GM12878 (cell line): Measurements from ENCODE around the gene PRKN. TPM values are rescaled to one million over a fixed set of nuclear protein-coding genes. Genes with fewer than 3 reads are reported as not detected.

ENCODE experiments used
- ATAC-seq: fragments of 200-7000 bp; cut with Tn5 transposase; 3 replicates; pipeline ENCODE4 v1.9.1; 2020; ENCODE audit warnings: mild to moderate bottlenecking, moderate library complexity
- BruUV-seq: library from RNA; stranded (reverse); fragments of 400-500 nt; replicated peaks from 2 replicates; lab custom pipeline; 2021; lab: Mats Ljungman, UMichigan
- CTCF ChIA-PET: fragments of 300-600 bp; sonication (Branson Sonifier 250); formaldehyde crosslinking; extraction: SDS; loops from one replicate; lab custom pipeline; 2021; ENCODE audit warnings: inconsistent platforms; lab: Yijun Ruan, JAX
- POLR2A ChIA-PET: fragments of 350-600 bp; formaldehyde crosslinking; extraction: SDS; loops from one replicate; lab custom pipeline; 2021; ENCODE audit warnings: inconsistent platforms; lab: Charles Lee
- RAD21 ChIA-PET: fragments of 300-600 bp; sonication (Branson Sonifier 250); formaldehyde crosslinking; loops from one replicate; lab custom pipeline; 2023; ENCODE audit warnings: antibody characterized with exemption; ENCODE audit not compliant: unreplicated experiment; lab: Charles Lee
- SMC1A ChIA-PET: fragments of 300-600 bp; sonication (Branson Sonifier 250); formaldehyde crosslinking; loops from one replicate; lab custom pipeline; 2023; ENCODE audit not compliant: unreplicated experiment, uncharacterized antibody; lab: Charles Lee
- DNase-seq: peaks from one replicate; pipeline ENCODE4 v3.0.0-alpha.2; 2011; ENCODE audit warnings: low read depth, low spot score
- FAIRE-seq: peaks from 3 replicates; lab custom pipeline; 2011; peaks lifted over from hg19 to GRCh38; lab: Jason Lieb, UNC
- H2AFZ ChIP-seq: 2 replicates; pipeline ENCODE4 v1.6.0; 2011; ENCODE audit warnings: low read depth, low read length, control low read depth; ENCODE audit not compliant: control insufficient read depth
- H3K27ac ChIP-seq: 2 replicates; pipeline ENCODE4 v1.5.1; 2011; ENCODE audit warnings: control low read depth; ENCODE audit not compliant: control insufficient read depth, insufficient read depth
- H3K27me3 ChIP-seq, 2 experiments: replicated peaks in 1 of 2; 2 replicates each; pipeline versions ENCODE4 v1.6.0 to v1.6.1; 2011; ENCODE audit warnings: low read length in 1 of 2; ENCODE audit not compliant: control insufficient read depth in 2 of 2, insufficient read depth in 2 of 2
- H3K36me3 ChIP-seq, 2 experiments: 2 replicates each; pipeline ENCODE4 v1.5.1; 2011; ENCODE audit warnings: low read length in 1 of 2; ENCODE audit not compliant: control insufficient read depth in 2 of 2, insufficient read depth in 2 of 2
- H3K4me1 ChIP-seq: 2 replicates; pipeline ENCODE4 v1.6.1; 2011; ENCODE audit warnings: mild to moderate bottlenecking, low read length, moderate library complexity, mixed read lengths; ENCODE audit not compliant: control insufficient read depth, insufficient read depth
- H3K4me2 ChIP-seq: 2 replicates; pipeline ENCODE4 v1.6.0; 2011; ENCODE audit warnings: control low read depth; ENCODE audit not compliant: control insufficient read depth, insufficient read depth
- H3K4me3 ChIP-seq: fragments of 200-600 bp; sonication (generic); 2 replicates; pipeline ENCODE4 v1.5.1; 2016
- H3K79me2 ChIP-seq: 2 replicates; pipeline ENCODE4 v1.6.0; 2011; ENCODE audit warnings: low read length; ENCODE audit not compliant: control insufficient read depth, insufficient read depth
- H3K9ac ChIP-seq: 2 replicates; pipeline ENCODE4 v1.8.0; 2011; ENCODE audit warnings: low read length, control low read depth, mixed read lengths; ENCODE audit not compliant: control insufficient read depth, insufficient read depth
- H3K9me3 ChIP-seq: replicated peaks from 3 replicates; pipeline ENCODE4 v1.5.1; 2011; ENCODE audit warnings: mild to moderate bottlenecking, low read length; ENCODE audit not compliant: control insufficient read depth, insufficient read depth
- H4K20me1 ChIP-seq: 2 replicates; pipeline ENCODE4 v1.6.0; 2011; ENCODE audit not compliant: control insufficient read depth, insufficient read depth
- ASH2L ChIP-seq: fragments of 300-600, 200-600 bp; sonication (generic); IDR thresholded peaks from 2 replicates; pipeline ENCODE4 v1.6.1; 2017; ENCODE audit warnings: low read depth, mild to moderate bottlenecking, borderline replicate concordance
- CBX5 ChIP-seq: sonication (generic); IDR thresholded peaks from 2 replicates; pipeline ENCODE4 v1.6.1; 2016; ENCODE audit warnings: low read depth, moderate library complexity, mild to moderate bottlenecking, inconsistent platforms
- EZH2 ChIP-seq: IDR thresholded peaks from 2 replicates; pipeline ENCODE4 v1.6.1; 2012; ENCODE audit warnings: low read depth, mild to moderate bottlenecking, control low read depth, inconsistent platforms, low read length, borderline replicate concordance; ENCODE audit not compliant: control insufficient read depth
- HCFC1 ChIP-seq: fragments of 150-350 bp; IDR thresholded peaks from 2 replicates; pipeline ENCODE4 v1.6.1; 2014; ENCODE audit warnings: low read length
- RELA ChIP-seq: fragments of 450-650 bp; IDR thresholded peaks from 2 replicates; pipeline ENCODE4 v1.8.0; 2014; ENCODE audit warnings: borderline replicate concordance; ENCODE audit not compliant: partially characterized antibody
- SMARCA5 ChIP-seq: fragments of 450-650 bp; IDR thresholded peaks from 2 replicates; pipeline ENCODE4 v1.6.1; 2017; ENCODE audit warnings: mild to moderate bottlenecking
- SPI1 ChIP-seq: IDR thresholded peaks from 2 replicates; pipeline ENCODE4 v1.6.1; 2011; ENCODE audit warnings: low read depth, mild to moderate bottlenecking, low read length, moderate library complexity, borderline replicate concordance; ENCODE audit not compliant: insufficient read depth
- SREBF2 ChIP-seq: IDR thresholded peaks from 2 replicates; pipeline ENCODE4 v1.6.1; 2012; ENCODE audit warnings: mild to moderate bottlenecking, low read length
- ZBED1 ChIP-seq: IDR thresholded peaks from 2 replicates; pipeline ENCODE4 v1.6.1; 2016; ENCODE audit warnings: borderline replicate concordance
- ZBTB4 ChIP-seq: fragments of 450-650 bp; formaldehyde crosslinking; IDR thresholded peaks from 2 replicates; pipeline ENCODE4 v1.4.0; 2022; ENCODE audit warnings: mild to moderate bottlenecking, moderate library complexity
- WGBS: methylation state at CpG from one replicate; pipeline ENCODE4 v1.1.6; 2016; ENCODE audit warnings: low lambda C conversion rate; ENCODE audit not compliant: insufficient replicate concordance, insufficient coverage; ENCODE audit errors: missing lambda C conversion rate; 5-methylcytosine and 5-hydroxymethylcytosine counted together
- in situ Hi-C: fragments of 300-500 bp; cut with MboI; formaldehyde crosslinking; loops from 9 replicates; pipeline ENCODE4 v1.14.3; 2018; ENCODE audit warnings: mixed read lengths
- intact Hi-C: fragments of 100-400 bp; cut with micrococcal nuclease; formaldehyde crosslinking; loops from one replicate; pipeline ENCODE4 v1.14.2; 2022; ENCODE audit not compliant: unreplicated experiment
- polyA plus RNA-seq, 11 experiments: library from polyadenylated mRNA; depleted of rRNA in 4 of 11; unstranded in 6 of 11; stranded (reverse) in 5 of 11; fragments of >200 nt; fragmentation: Nextera tagmentation in 4 of 11; fragmentation: Illumina TruSeq in 1 of 11; extraction: Ambion mirVana in 4 of 11; extraction: Trizol in 1 of 11; gene quantifications; 1 replicate in 1 of 11; 2 replicates in 10 of 11; pipeline versions ENCODE4 v1.2.1 to v1.2.3, GENCODE V29; 2011 to 2016; ENCODE audit warnings: inconsistent platforms in 2 of 11, missing spikeins in 2 of 11, low read depth in 1 of 11
- total RNA-seq, 4 experiments: library from RNA; depleted of rRNA in 3 of 4; stranded (reverse); fragments of >200 nt in 3 of 4; fragmentation: Illumina TruSeq in 1 of 4; extraction: Trizol in 1 of 4; gene quantifications; 2 replicates each; pipeline versions ENCODE4 v1.2.1 to v1.2.3, GENCODE V29; 2013 to 2021

PRKN gene
- total and polyA plus RNA-seq, 10 of the 15 experiments (the other 5 are each of a cell fraction or from before 2014, with no cell fraction given) = 0.06 to 0.09 TPM; not detected in 8

GRCh38 chr6:162481320-162481719 is 246.2 kb downstream of the PRKN start:
- Histone ChIP-seq H3K4me3 (no peak overlapping the region), H3K4me2 (no peak overlapping the region), H3K9me3 (no peaks in the 10 kb centered on the region), H2AFZ (no peak overlapping the region), H3K4me1 (peaks cover 3% of the 10 kb centered on the region; the same call in 1 of the 2 replicates), H3K79me2 (no peaks in the 10 kb centered on the region), H3K27me3 (no peaks in the 10 kb centered on the region), H3K36me3 (no peaks in the 10 kb centered on the region), H3K9ac (no peak overlapping the region), H3K27ac (no peak overlapping the region), H4K20me1 (no peaks in the 10 kb centered on the region)
- FAIRE-seq (no peak), DNase-seq (no peak), ATAC-seq (no peak)
- ChIA-PET CTCF (no interaction called here), SMC1A (interaction anchor here (0.9 kb wide), 1 partner anchor 32 kb away, joined by 3 read pairs; no protein-coding TSS in a partner anchor), POLR2A (interaction anchor here (0.6 kb wide), 1 partner anchor 89 kb away, joined by 4 read pairs; no protein-coding TSS in a partner anchor), RAD21 (no interaction called here)
- no TSS peak for BruUV-seq
- intact Hi-C loops = no loop called here
- WGBS = 47% methylated on average over 2 of the region's 2 CpGs
- in situ Hi-C loops = no loop called here
- TF ChIP-seq SPI1 = no peak
- no peak for TF ChIP-seq SMARCA5
- no peak for TF ChIP-seq EZH2
- no peak for TF ChIP-seq HCFC1
- TF ChIP-seq SREBF2 = no peak
- no peak for TF ChIP-seq RELA
- TF ChIP-seq ZBTB4 (CRISPR knock-in tag) = no peak
- TF ChIP-seq CBX5 = no peak
- no peak for TF ChIP-seq ZBED1
- no peak for TF ChIP-seq ASH2L
